Measurements from ENCODE around the gene G6PD.
"Not testable (repeated sequence)": the region's sequence is repeated elsewhere in the genome, so short reads cannot be mapped to it uniquely, and the experiment has no call there.

Gene G6PD

DNA sequence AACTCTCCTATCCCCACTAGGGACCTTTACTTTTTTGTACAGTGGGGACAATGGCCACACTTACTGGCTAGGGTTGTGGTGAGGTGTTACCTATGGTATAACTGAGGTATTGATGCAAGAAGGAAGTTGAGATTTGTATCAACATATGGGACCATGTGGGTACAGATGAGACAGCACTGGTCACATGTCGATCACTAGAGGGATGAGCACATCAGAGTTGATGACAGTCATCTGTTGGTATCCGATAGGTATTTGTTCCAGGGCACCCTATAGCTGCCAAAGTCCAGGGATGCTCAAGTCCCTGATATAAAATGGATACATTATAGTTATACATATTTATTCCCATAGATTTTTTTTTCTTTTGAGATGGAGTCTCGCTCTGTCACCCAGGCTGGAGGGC, 43.7 kb downstream of the G6PD start:
- H3K79me1 ChIP-seq (ENCODE audit: low read length), result no peaks in the 10 kb centered on the region
- no peak overlapping the region for H2BK5ac ChIP-seq (ENCODE audit: low read length)
- H3K4ac ChIP-seq (ENCODE audit: low read depth, low read length), result no peak overlapping the region
- no CpG with 5 or more reads among the region's 3 CpGs for WGBS (ENCODE audit: extremely low coverage, insufficient coverage, low lambda C conversion rate)
- no peaks in the 10 kb centered on the region for H3K4me1 ChIP-seq (ENCODE audit: control insufficient read depth, low read depth, low read length)
- H3K23ac ChIP-seq (ENCODE audit: low read length), result no peak overlapping the region
- no peak overlapping the region for H3K4me3 ChIP-seq (ENCODE audit: low read length)
- H3K4me2 ChIP-seq (ENCODE audit: low read length), result no peak overlapping the region
- H2BK15ac ChIP-seq (replicated peaks; ENCODE audit: low read depth), result no peak overlapping the region
- no peak overlapping the region for H2AK5ac ChIP-seq (ENCODE audit: low read length)
- H2BK120ac ChIP-seq (ENCODE audit: low read depth, low read length), result no peak overlapping the region
- no peak overlapping the region for H3K18ac ChIP-seq (ENCODE audit: low read length)
- H3K9ac ChIP-seq (ENCODE audit: low read length), result no peak overlapping the region
- H3K27me3 ChIP-seq (ENCODE audit: insufficient read depth, low read length, poor library complexity), result no peaks in the 10 kb centered on the region
- no peak overlapping the region for H3K27ac ChIP-seq (ENCODE audit: low read depth, low read length)
- H4K5ac ChIP-seq (ENCODE audit: low read length), result no peak overlapping the region
- no peak overlapping the region for H4K8ac ChIP-seq (ENCODE audit: low read depth, low read length)
- H3K56ac ChIP-seq (ENCODE audit: low read length), result no peak overlapping the region
- no peaks in the 10 kb centered on the region for H3K79me2 ChIP-seq (ENCODE audit: control insufficient read depth, insufficient read depth, low read length)
- no peaks in the 10 kb centered on the region for H3K36me3 ChIP-seq (ENCODE audit: control insufficient read depth, insufficient read depth, low read length)
- no peak for DNase-seq

DNA sequence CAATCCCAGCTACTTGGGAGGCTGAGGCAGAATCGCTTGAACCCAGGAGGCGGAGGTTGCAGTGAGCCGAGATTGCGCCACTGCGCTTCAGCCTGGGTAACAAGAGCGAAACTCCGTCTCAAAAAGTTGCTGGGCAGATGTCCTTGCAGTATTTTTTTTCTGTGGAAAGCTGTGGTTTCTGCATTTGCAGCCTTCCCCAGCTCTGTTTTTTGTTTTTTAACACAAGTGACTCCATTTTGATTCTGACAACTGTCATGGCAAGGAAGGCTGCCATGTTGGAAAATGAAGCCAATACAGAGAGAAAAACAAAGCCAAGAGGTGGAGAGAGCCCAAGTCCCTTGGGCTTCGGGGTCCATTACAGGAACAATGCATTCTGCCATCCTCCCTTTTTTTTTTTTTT, 44.5 kb downstream of the G6PD start:
- Histone ChIP-seq H3K23ac (ENCODE audit: low read length) (no peak overlapping the region), H2AK5ac (ENCODE audit: low read length) (no peak overlapping the region), H3K4me1 (ENCODE audit: control insufficient read depth, low read depth, low read length) (no peaks in the 10 kb centered on the region), H3K4me2 (ENCODE audit: low read length) (no peak overlapping the region), H2BK120ac (ENCODE audit: low read depth, low read length) (no peak overlapping the region), H3K9ac (ENCODE audit: low read length) (no peak overlapping the region), H3K27ac (ENCODE audit: low read depth, low read length) (no peak overlapping the region), H2BK15ac (replicated peaks; ENCODE audit: low read depth) (no peak overlapping the region), H3K79me2 (ENCODE audit: control insufficient read depth, insufficient read depth, low read length) (no peaks in the 10 kb centered on the region), H3K27me3 (ENCODE audit: insufficient read depth, low read length, poor library complexity) (no peaks in the 10 kb centered on the region), H2BK5ac (ENCODE audit: low read length) (no peak overlapping the region), H3K4ac (ENCODE audit: low read depth, low read length) (no peak overlapping the region), H3K36me3 (ENCODE audit: control insufficient read depth, insufficient read depth, low read length) (no peaks in the 10 kb centered on the region), H3K4me3 (ENCODE audit: low read length) (no peak overlapping the region), H3K56ac (ENCODE audit: low read length) (no peak overlapping the region), H3K79me1 (ENCODE audit: low read length) (no peaks in the 10 kb centered on the region), H4K8ac (ENCODE audit: low read depth, low read length) (no peak overlapping the region), H4K5ac (ENCODE audit: low read length) (no peak overlapping the region), H3K18ac (ENCODE audit: low read length) (no peak overlapping the region)
- WGBS (ENCODE audit: extremely low coverage, insufficient coverage, low lambda C conversion rate), result no CpG with 5 or more reads among the region's 8 CpGs
- DNase-seq, result no peak

DNA sequence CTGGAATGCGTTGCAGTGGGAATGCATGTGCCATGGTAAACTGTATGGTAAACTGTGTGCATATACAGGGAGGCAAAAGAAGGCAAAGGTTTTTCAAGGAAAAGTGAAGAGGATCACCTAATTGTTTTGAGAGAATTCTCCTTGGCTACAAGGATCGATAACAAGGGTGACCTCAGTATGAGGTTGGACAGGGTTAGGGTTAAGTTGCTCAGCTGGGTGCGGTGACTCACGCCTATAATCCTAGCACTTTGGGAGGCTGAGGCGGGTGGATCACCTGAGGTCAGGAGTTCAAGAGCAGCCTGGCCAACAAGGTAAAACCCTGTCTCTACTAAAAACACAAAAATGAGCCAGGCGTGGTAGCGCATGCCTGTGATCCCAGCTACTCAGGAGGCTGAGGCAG, 45.2 kb downstream of the G6PD start:
- H3K79me1 ChIP-seq (ENCODE audit: low read length); DNase-seq; H3K4ac ChIP-seq (ENCODE audit: low read depth, low read length); H3K27ac ChIP-seq (ENCODE audit: low read depth, low read length); H3K23ac ChIP-seq (ENCODE audit: low read length); H4K5ac ChIP-seq (ENCODE audit: low read length); H3K79me2 ChIP-seq (ENCODE audit: control insufficient read depth, insufficient read depth, low read length); H4K8ac ChIP-seq (ENCODE audit: low read depth, low read length); H3K36me3 ChIP-seq (ENCODE audit: control insufficient read depth, insufficient read depth, low read length); H3K18ac ChIP-seq (ENCODE audit: low read length); H3K4me3 ChIP-seq (ENCODE audit: low read length); H2BK120ac ChIP-seq (ENCODE audit: low read depth, low read length); H3K27me3 ChIP-seq (ENCODE audit: insufficient read depth, low read length, poor library complexity); H2BK15ac ChIP-seq (replicated peaks; ENCODE audit: low read depth); H2AK5ac ChIP-seq (ENCODE audit: low read length); H3K4me1 ChIP-seq (ENCODE audit: control insufficient read depth, low read depth, low read length); H3K4me2 ChIP-seq (ENCODE audit: low read length); H3K56ac ChIP-seq (ENCODE audit: low read length); H2BK5ac ChIP-seq (ENCODE audit: low read length); H3K9ac ChIP-seq (ENCODE audit: low read length): not testable (repeated sequence)
- no CpG with 5 or more reads among the region's 7 CpGs for WGBS (ENCODE audit: extremely low coverage, insufficient coverage, low lambda C conversion rate)

GRCh38 chrX:154496591-154497137, 50.0 kb downstream of the G6PD start:
- H4K5ac ChIP-seq (ENCODE audit: low read length); H2BK120ac ChIP-seq (ENCODE audit: low read depth, low read length); DNase-seq; H3K4me2 ChIP-seq (ENCODE audit: low read length); H3K18ac ChIP-seq (ENCODE audit: low read length); H3K9ac ChIP-seq (ENCODE audit: low read length); H3K27me3 ChIP-seq (ENCODE audit: insufficient read depth, low read length, poor library complexity); H3K79me2 ChIP-seq (ENCODE audit: control insufficient read depth, insufficient read depth, low read length); H3K4me3 ChIP-seq (ENCODE audit: low read length); H3K4me1 ChIP-seq (ENCODE audit: control insufficient read depth, low read depth, low read length); H3K36me3 ChIP-seq (ENCODE audit: control insufficient read depth, insufficient read depth, low read length); H4K8ac ChIP-seq (ENCODE audit: low read depth, low read length); H3K56ac ChIP-seq (ENCODE audit: low read length); H2BK5ac ChIP-seq (ENCODE audit: low read length); H2AK5ac ChIP-seq (ENCODE audit: low read length); H2BK15ac ChIP-seq (replicated peaks; ENCODE audit: low read depth); H3K23ac ChIP-seq (ENCODE audit: low read length); H3K79me1 ChIP-seq (ENCODE audit: low read length); H3K4ac ChIP-seq (ENCODE audit: low read depth, low read length); H3K27ac ChIP-seq (ENCODE audit: low read depth, low read length): not testable (repeated sequence)
- WGBS (ENCODE audit: extremely low coverage, insufficient coverage, low lambda C conversion rate), result no CpG with 5 or more reads among the region's 4 CpGs

DNA sequence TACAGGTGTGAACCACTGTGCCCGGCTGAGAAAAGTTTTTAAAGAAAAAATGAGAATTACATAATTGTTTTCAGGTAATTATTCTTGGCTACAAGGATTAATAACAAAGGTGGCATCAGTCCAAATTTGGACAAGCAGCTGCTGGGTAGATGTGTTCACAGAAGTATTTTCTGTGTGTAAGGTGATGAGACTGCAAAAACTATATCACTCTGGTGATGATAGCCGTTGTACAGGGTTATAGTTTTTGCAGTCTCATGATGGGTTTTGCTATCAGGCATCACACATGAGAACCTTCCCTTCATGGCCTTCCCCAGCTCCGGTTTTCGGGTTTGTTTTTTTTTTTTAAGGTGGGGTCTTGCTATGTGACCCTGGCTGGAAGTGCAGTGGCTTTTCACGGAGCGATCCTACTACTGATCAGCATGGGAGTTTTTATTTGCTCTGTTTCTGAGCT, 51.1 kb downstream of the G6PD start:
- Histone ChIP-seq H3K4me3 (ENCODE audit: low read length) (no peak overlapping the region), H3K79me2 (ENCODE audit: control insufficient read depth, insufficient read depth, low read length) (no peaks in the 10 kb centered on the region), H3K36me3 (ENCODE audit: control insufficient read depth, insufficient read depth, low read length) (no peaks in the 10 kb centered on the region), H3K4me2 (ENCODE audit: low read length) (no peak overlapping the region), H3K23ac (ENCODE audit: low read length) (no peak overlapping the region), H4K5ac (ENCODE audit: low read length) (no peak overlapping the region), H3K27me3 (ENCODE audit: insufficient read depth, low read length, poor library complexity) (no peaks in the 10 kb centered on the region), H4K8ac (ENCODE audit: low read depth, low read length) (no peak overlapping the region), H3K9ac (ENCODE audit: low read length) (no peak overlapping the region), H2BK120ac (ENCODE audit: low read depth, low read length) (no peak overlapping the region), H3K56ac (ENCODE audit: low read length) (no peak overlapping the region), H3K18ac (ENCODE audit: low read length) (no peak overlapping the region), H3K27ac (ENCODE audit: low read depth, low read length) (no peak overlapping the region), H2BK15ac (replicated peaks; ENCODE audit: low read depth) (no peak overlapping the region), H2BK5ac (ENCODE audit: low read length) (no peak overlapping the region), H3K79me1 (ENCODE audit: low read length) (no peaks in the 10 kb centered on the region), H3K4me1 (ENCODE audit: control insufficient read depth, low read depth, low read length) (no peaks in the 10 kb centered on the region), H2AK5ac (ENCODE audit: low read length) (no peak overlapping the region), H3K4ac (ENCODE audit: low read depth, low read length) (no peak overlapping the region)
- no CpG with 5 or more reads among the region's 6 CpGs for WGBS (ENCODE audit: extremely low coverage, insufficient coverage, low lambda C conversion rate)
- no peak for DNase-seq

GRCh38 chrX:154494715-154495114, 51.9 kb downstream of the G6PD start:
- no peaks in the 10 kb centered on the region for H3K79me1 ChIP-seq (ENCODE audit: low read length)
- H2BK5ac ChIP-seq (ENCODE audit: low read length), result no peak overlapping the region
- no peak overlapping the region for H4K5ac ChIP-seq (ENCODE audit: low read length)
- H2BK15ac ChIP-seq (replicated peaks; ENCODE audit: low read depth), result no peak overlapping the region
- no peak overlapping the region for H3K4me3 ChIP-seq (ENCODE audit: low read length)
- H3K4me2 ChIP-seq (ENCODE audit: low read length), result no peak overlapping the region
- no peaks in the 10 kb centered on the region for H3K4me1 ChIP-seq (ENCODE audit: control insufficient read depth, low read depth, low read length)
- no peak overlapping the region for H3K4ac ChIP-seq (ENCODE audit: low read depth, low read length)
- H3K23ac ChIP-seq (ENCODE audit: low read length), result no peak overlapping the region
- no peaks in the 10 kb centered on the region for H3K27me3 ChIP-seq (ENCODE audit: insufficient read depth, low read length, poor library complexity)
- no CpG with 5 or more reads among the region's 3 CpGs for WGBS (ENCODE audit: extremely low coverage, insufficient coverage, low lambda C conversion rate)
- H3K36me3 ChIP-seq (ENCODE audit: control insufficient read depth, insufficient read depth, low read length), result no peaks in the 10 kb centered on the region
- no peak overlapping the region for H2AK5ac ChIP-seq (ENCODE audit: low read length)
- no peak for DNase-seq
- H3K9ac ChIP-seq (ENCODE audit: low read length), result no peak overlapping the region
- no peaks in the 10 kb centered on the region for H3K79me2 ChIP-seq (ENCODE audit: control insufficient read depth, insufficient read depth, low read length)
- H3K18ac ChIP-seq (ENCODE audit: low read length), result no peak overlapping the region
- no peak overlapping the region for H3K27ac ChIP-seq (ENCODE audit: low read depth, low read length)
- H2BK120ac ChIP-seq (ENCODE audit: low read depth, low read length), result no peak overlapping the region
- H3K56ac ChIP-seq (ENCODE audit: low read length), result no peak overlapping the region
- H4K8ac ChIP-seq (ENCODE audit: low read depth, low read length), result no peak overlapping the region

Data from mesendoderm (in vitro differentiated cells).